Germinal center (tissue), 1 donor: Measurements from ENCODE around the gene NHSL1.

Experiments
- DNase-seq: peaks from one replicate; pipeline ENCODE4 v3.0.0; 2012; ENCODE audit warnings: mixed read lengths, low spot score

The NHSL1 gene

GRCh38 chr6:138499303-138500018, at the start of gene NHSL1:
Gene NHSL1, minus strand, starts transcription at chr6:138499494. Its CDS starts 204 bp downstream, at chr6:138499290.
- DNase-seq: peak; percentile 39

- no peak for DNase-seq
These were observed 47.5 kb upstream of the NHSL1 start for GRCh38 chr6:138546733-138547185.

- DNase-seq: no peak
These were observed 46.3 kb upstream of the NHSL1 start for GRCh38 chr6:138545621-138545980.

GRCh38 chr6:138544501-138544900, 45.2 kb upstream of the NHSL1 start:
- DNase-seq: no peak

- no peak for DNase-seq
These were observed 44.4 kb upstream of the NHSL1 start for GRCh38 chr6:138543657-138544056.

GRCh38 chr6:138541823-138542481, 42.7 kb upstream of the NHSL1 start:
- no peak for DNase-seq

- no peak for DNase-seq
These were observed 41.2 kb upstream of the NHSL1 start for GRCh38 chr6:138540468-138540867.

- no peak for DNase-seq
These were observed 40.6 kb upstream of the NHSL1 start for GRCh38 chr6:138539876-138540275.

GRCh38 chr6:138538390-138539031, 39.2 kb upstream of the NHSL1 start:
- DNase-seq: no peak

- no peak for DNase-seq
These were observed 37.8 kb upstream of the NHSL1 start for GRCh38 chr6:138537106-138537505.

- DNase-seq: no peak
These were observed 36.6 kb upstream of the NHSL1 start for GRCh38 chr6:138535728-138536455.

GRCh38 chr6:138533667-138534066, 34.4 kb upstream of the NHSL1 start:
- no peak for DNase-seq

GRCh38 chr6:138531387-138531786, 32.1 kb upstream of the NHSL1 start:
- no peak for DNase-seq

GRCh38 chr6:138529478-138529877, 30.2 kb upstream of the NHSL1 start:
- no peak for DNase-seq

GRCh38 chr6:138528956-138529355, 29.7 kb upstream of the NHSL1 start:
- DNase-seq: no peak

- DNase-seq: no peak
These were observed 28.8 kb upstream of the NHSL1 start for GRCh38 chr6:138528137-138528536.

- no peak for DNase-seq
These were observed 28.3 kb upstream of the NHSL1 start for GRCh38 chr6:138527411-138528088.

GRCh38 chr6:138526822-138527235, 27.5 kb upstream of the NHSL1 start:
- no peak for DNase-seq

GRCh38 chr6:138525355-138525754, 26.1 kb upstream of the NHSL1 start:
- no peak for DNase-seq

- DNase-seq: no peak
These were observed 25.2 kb upstream of the NHSL1 start for GRCh38 chr6:138524526-138524925.

GRCh38 chr6:138523347-138524210, 24.3 kb upstream of the NHSL1 start:
- no peak for DNase-seq
